HCT116 (cell line): ENCODE measurements around the gene PRSS27. TPM values are rescaled to one million over a fixed set of nuclear protein-coding genes. Genes with fewer than 3 reads are reported as not detected.
"Not testable (repeated sequence)": the region's sequence is repeated elsewhere in the genome, so short reads cannot be mapped to it uniquely, and the experiment has no call there.

ENCODE experiments used
- ATAC-seq: fragments of 200-7000 bp; cut with Tn5 transposase; 2 replicates; pipeline ENCODE4 v1.9.1; 2020; ENCODE audit warnings: mild to moderate bottlenecking, moderate library complexity
- BruUV-seq: library from RNA; stranded (reverse); fragments of 400-500 nt; replicated peaks from 2 replicates; lab custom pipeline; 2021; lab: Mats Ljungman, UMichigan
- CTCF ChIA-PET: fragments of 300-600 bp; sonication (Branson Sonifier 250); formaldehyde crosslinking; loops from one replicate; lab custom pipeline; 2021; ENCODE audit warnings: antibody characterized with exemption; lab: Charles Lee
- POLR2A ChIA-PET: fragments of 300-600, 350-600 bp; sonication (Branson Sonifier 250); formaldehyde crosslinking; loops from one replicate; lab custom pipeline; 2021; ENCODE audit warnings: antibody characterized with exemption; lab: Charles Lee
- RAD21 ChIA-PET, 2 experiments: fragments of 300-600 bp; sonication (Branson Sonifier 250); formaldehyde crosslinking; loops; one replicate each; lab custom pipeline; 2023; ENCODE audit warnings: low total read pairs in 2 of 2; ENCODE audit not compliant: uncharacterized antibody in 2 of 2, unreplicated experiment in 2 of 2, low non-redundant PET in 1 of 2; lab: Charles Lee
- DNase-seq: peaks from one replicate; pipeline ENCODE4 v3.0.0-alpha.2; 2010; ENCODE audit warnings: low read depth, low spot score
- H2AFZ ChIP-seq: fragments of 200-600 bp; shearing (Covaris generic), sonication (generic); 2 replicates; pipeline ENCODE4 v1.6.1; 2017; ENCODE audit warnings: low read depth, mixed run types, mixed read lengths, antibody characterized with exemption, low read length; ENCODE audit not compliant: poor library complexity, severe bottlenecking
- H3K27ac ChIP-seq: 2 replicates; pipeline ENCODE4 v1.5.1; 2012; ENCODE audit warnings: low read depth, low read length
- H3K27me3 ChIP-seq: fragments of 200-600 bp; sonication (generic); 2 replicates; pipeline ENCODE4 v1.6.1; 2016; ENCODE audit warnings: mixed run types, low read length, mixed read lengths; ENCODE audit not compliant: insufficient read depth
- H3K36me3 ChIP-seq, 2 experiments: fragments of 200-500 bp in 1 of 2; fragments of 200-600 bp in 1 of 2; sonication (Bioruptor generic) in 1 of 2; sonication (generic) in 1 of 2; 2 replicates each; pipeline versions ENCODE4 v1.5.1 to v1.6.1; 2014 to 2016; ENCODE audit warnings: low read length in 2 of 2, inconsistent platforms in 1 of 2, mixed read lengths in 1 of 2, mixed run types in 1 of 2; ENCODE audit not compliant: insufficient read depth in 2 of 2, control insufficient read depth in 1 of 2
- H3K4me1 ChIP-seq, 2 experiments: fragments of 200-600 bp in 1 of 2; sonication (generic) in 1 of 2; 2 replicates each; pipeline versions ENCODE4 v1.5.1 to v1.6.1; 2012 to 2017; ENCODE audit warnings: low read length in 2 of 2, inconsistent platforms in 1 of 2, mild to moderate bottlenecking in 1 of 2, mixed read lengths in 1 of 2, mixed run types in 1 of 2, moderate library complexity in 1 of 2; ENCODE audit not compliant: insufficient read depth in 2 of 2, control insufficient read depth in 1 of 2
- H3K4me2 ChIP-seq: fragments of 200-600 bp; sonication (generic); 2 replicates; pipeline ENCODE4 v1.6.1; 2017; ENCODE audit warnings: mixed run types, low read length, mixed read lengths
- H3K4me3 ChIP-seq, 2 experiments: fragments of 200-600 bp in 1 of 2; sonication (generic) in 1 of 2; replicated peaks in 1 of 2; 2 replicates each; pipeline ENCODE4 v1.5.1; 2011 to 2016; ENCODE audit warnings: low read length in 2 of 2, control low read depth in 1 of 2, low read depth in 1 of 2, mild to moderate bottlenecking in 1 of 2, mixed read lengths in 1 of 2, mixed run types in 1 of 2
- H3K79me2 ChIP-seq: fragments of 200-600 bp; sonication (generic); 2 replicates; pipeline ENCODE4 v1.6.1; 2017; ENCODE audit warnings: mild to moderate bottlenecking, mixed run types, low read length, moderate library complexity, mixed read lengths; ENCODE audit not compliant: insufficient read depth
- H3K9ac ChIP-seq: fragments of 200-600 bp; sonication (generic); 2 replicates; pipeline ENCODE4 v1.6.1; 2016; ENCODE audit warnings: low read length, mixed read lengths
- H3K9me2 ChIP-seq: fragments of 200-600 bp; sonication (generic), shearing (Covaris generic); 2 replicates; pipeline ENCODE4 v1.6.1; 2017; ENCODE audit warnings: mixed run types, mild to moderate bottlenecking, moderate library complexity; ENCODE audit not compliant: insufficient read depth
- H3K9me3 ChIP-seq, 2 experiments: fragments of 200-500 bp in 1 of 2; fragments of 200-600 bp in 1 of 2; sonication (Bioruptor generic) in 1 of 2; sonication (generic) in 1 of 2; 2 replicates each; pipeline ENCODE4 v1.6.1; 2014 to 2017; ENCODE audit warnings: low read length in 2 of 2, mixed read lengths in 2 of 2, inconsistent platforms in 1 of 2, low read depth in 1 of 2, mild to moderate bottlenecking in 1 of 2, mixed run types in 1 of 2, moderate library complexity in 1 of 2; ENCODE audit not compliant: control insufficient read depth in 1 of 2, insufficient read depth in 1 of 2
- H4K20me1 ChIP-seq: fragments of 200-600 bp; sonication (generic), shearing (Covaris generic); 2 replicates; pipeline ENCODE4 v1.6.1; 2017; ENCODE audit warnings: mixed run types, mild to moderate bottlenecking, moderate library complexity; ENCODE audit not compliant: insufficient read depth
- CEBPB ChIP-seq: IDR thresholded peaks from 2 replicates; pipeline ENCODE4 v1.6.1; 2012; ENCODE audit warnings: low read depth
- POLR2A ChIP-seq: IDR thresholded peaks from 2 replicates; pipeline ENCODE4 v1.7.0; 2011; ENCODE audit warnings: borderline replicate concordance; ENCODE audit not compliant: insufficient read depth, insufficient read length; ENCODE audit errors: extremely low read depth
- SRF ChIP-seq: IDR thresholded peaks from 2 replicates; pipeline ENCODE4 v1.6.1; 2012; ENCODE audit warnings: low read depth
- ZNF274 ChIP-seq: fragments of 200-500 bp; sonication (Bioruptor generic); IDR thresholded peaks from 2 replicates; pipeline ENCODE4 v1.6.1; 2014; ENCODE audit warnings: mild to moderate bottlenecking, low read depth, low read length, inconsistent platforms
- intact Hi-C: fragments of 100-400 bp; cut with micrococcal nuclease; formaldehyde crosslinking; loops from 2 replicates; pipeline ENCODE4 v1.10.0; 2022
- total RNA-seq: library from RNA; stranded (reverse); gene quantifications from one replicate; pipeline ENCODE4 v1.2.1, GENCODE V29; 2021; ENCODE audit not compliant: unreplicated experiment
- TF ChIP-seq, protein P1 (sequence below): IDR thresholded peaks from 2 replicates; pipeline ENCODE4 v1.6.1; 2012; ENCODE audit warnings: low read depth
- TF ChIP-seq, protein P2 (sequence below): IDR thresholded peaks from 2 replicates; pipeline ENCODE4 v1.6.1; 2012

PRSS27 gene
- total RNA-seq, 1 experiment from 2014 or later: 3.3 TPM

DNA sequence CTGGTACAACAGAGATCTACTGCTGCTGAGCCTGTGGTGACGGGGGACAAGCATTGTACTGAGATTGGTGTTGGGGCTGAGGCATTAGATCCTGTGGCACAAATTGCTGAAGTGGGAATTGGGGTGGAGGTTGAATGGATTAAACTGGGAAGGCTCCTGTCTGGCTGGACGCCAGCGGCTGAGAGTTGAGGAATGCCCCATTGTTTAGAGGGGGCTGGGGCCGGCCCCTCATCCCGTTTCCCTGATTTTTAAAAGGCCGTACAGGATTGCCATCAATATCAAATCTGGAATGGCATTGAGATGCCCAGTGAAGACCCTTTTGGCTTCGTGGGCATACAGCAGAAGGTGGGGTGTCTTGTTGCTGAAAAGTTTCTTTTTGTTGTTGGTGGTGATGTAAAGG is 53.4 kb downstream of the PRSS27 start:
- BruUV-seq, H4K20me1 ChIP-seq, H3K9me3 ChIP-seq, H3K4me2 ChIP-seq, CTCF ChIA-PET, ATAC-seq, H3K27ac ChIP-seq, H3K79me2 ChIP-seq, RAD21 ChIA-PET, H3K36me3 ChIP-seq, H2AFZ ChIP-seq, H3K4me1 ChIP-seq, intact Hi-C loops, H3K4me3 ChIP-seq, H3K27me3 ChIP-seq, H3K9me2 ChIP-seq, POLR2A ChIA-PET, H3K9ac ChIP-seq, DNase-seq: not testable (repeated sequence)

DNA sequence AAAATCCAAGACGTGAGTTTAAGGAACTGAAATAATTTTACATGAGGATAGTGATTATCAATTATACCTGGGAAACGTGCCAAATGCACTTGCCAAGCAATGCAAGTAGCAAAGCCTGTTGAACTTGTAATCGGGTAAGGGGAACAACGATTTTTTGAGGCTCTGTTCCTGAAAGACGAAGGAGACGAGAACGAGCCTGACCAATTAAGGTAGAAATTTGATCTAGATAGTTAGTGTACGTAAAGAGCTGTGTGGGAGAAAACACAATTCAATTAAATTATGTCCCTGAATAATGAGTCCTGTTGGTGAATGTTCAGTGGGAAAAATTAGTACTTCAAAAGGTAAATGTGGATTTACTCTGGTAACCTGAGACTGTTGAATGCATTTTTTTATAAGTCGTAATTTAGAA is 55.4 kb downstream of the PRSS27 start:
- no TSS peak for BruUV-seq
- DNase-seq (no peak), ATAC-seq (no peak)
- POLR2A ChIA-PET: no interaction called here
- Histone ChIP-seq H2AFZ (no peak overlapping the region), H3K4me3 (no peak overlapping the region), H3K36me3 (no peaks in the 10 kb centered on the region; a peak in 1 of 4 replicates), H3K4me2 (no peak overlapping the region), H3K27ac (no peak overlapping the region), H3K79me2 (no peaks in the 10 kb centered on the region), H3K9me3 (no peaks in the 10 kb centered on the region), H4K20me1 (no peaks in the 10 kb centered on the region), H3K9me2 (no peaks in the 10 kb centered on the region), H3K9ac (no peak overlapping the region), H3K27me3 (no peaks in the 10 kb centered on the region), H3K4me1 (no peaks in the 10 kb centered on the region)
- CTCF ChIA-PET: no interaction called here
- RAD21 ChIA-PET: no interaction called here
- intact Hi-C loops: no loop called here
- TF ChIP-seq POLR2A (no peak), CEBPB (no peak), ZNF274 (no peak), SRF (no peak)
- TF ChIP-seq, protein P1, sequence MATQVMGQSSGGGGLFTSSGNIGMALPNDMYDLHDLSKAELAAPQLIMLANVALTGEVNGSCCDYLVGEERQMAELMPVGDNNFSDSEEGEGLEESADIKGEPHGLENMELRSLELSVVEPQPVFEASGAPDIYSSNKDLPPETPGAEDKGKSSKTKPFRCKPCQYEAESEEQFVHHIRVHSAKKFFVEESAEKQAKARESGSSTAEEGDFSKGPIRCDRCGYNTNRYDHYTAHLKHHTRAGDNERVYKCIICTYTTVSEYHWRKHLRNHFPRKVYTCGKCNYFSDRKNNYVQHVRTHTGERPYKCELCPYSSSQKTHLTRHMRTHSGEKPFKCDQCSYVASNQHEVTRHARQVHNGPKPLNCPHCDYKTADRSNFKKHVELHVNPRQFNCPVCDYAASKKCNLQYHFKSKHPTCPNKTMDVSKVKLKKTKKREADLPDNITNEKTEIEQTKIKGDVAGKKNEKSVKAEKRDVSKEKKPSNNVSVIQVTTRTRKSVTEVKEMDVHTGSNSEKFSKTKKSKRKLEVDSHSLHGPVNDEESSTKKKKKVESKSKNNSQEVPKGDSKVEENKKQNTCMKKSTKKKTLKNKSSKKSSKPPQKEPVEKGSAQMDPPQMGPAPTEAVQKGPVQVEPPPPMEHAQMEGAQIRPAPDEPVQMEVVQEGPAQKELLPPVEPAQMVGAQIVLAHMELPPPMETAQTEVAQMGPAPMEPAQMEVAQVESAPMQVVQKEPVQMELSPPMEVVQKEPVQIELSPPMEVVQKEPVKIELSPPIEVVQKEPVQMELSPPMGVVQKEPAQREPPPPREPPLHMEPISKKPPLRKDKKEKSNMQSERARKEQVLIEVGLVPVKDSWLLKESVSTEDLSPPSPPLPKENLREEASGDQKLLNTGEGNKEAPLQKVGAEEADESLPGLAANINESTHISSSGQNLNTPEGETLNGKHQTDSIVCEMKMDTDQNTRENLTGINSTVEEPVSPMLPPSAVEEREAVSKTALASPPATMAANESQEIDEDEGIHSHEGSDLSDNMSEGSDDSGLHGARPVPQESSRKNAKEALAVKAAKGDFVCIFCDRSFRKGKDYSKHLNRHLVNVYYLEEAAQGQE: no peak
- TF ChIP-seq, protein P2, sequence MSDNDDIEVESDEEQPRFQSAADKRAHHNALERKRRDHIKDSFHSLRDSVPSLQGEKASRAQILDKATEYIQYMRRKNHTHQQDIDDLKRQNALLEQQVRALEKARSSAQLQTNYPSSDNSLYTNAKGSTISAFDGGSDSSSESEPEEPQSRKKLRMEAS: no peak
